C4-2B (cell line): ENCODE results near the gene ARHGAP26.

Source experiments
- ZFX ChIP-seq: fragments of 450-650 bp; IDR thresholded peaks from 2 replicates; pipeline ENCODE4 v1.6.1; 2017
- TF ChIP-seq, protein P1 (sequence below): fragments of 450-650 bp; conservative IDR thresholded peaks from 2 replicates; pipeline ENCODE4 v1.5.1; 2017; ENCODE audit warnings: mild to moderate bottlenecking

GRCh38 chr5:142754031-142754430 lies 16.1 kb upstream of the ARHGAP26 start:
- TF ChIP-seq, protein P1, sequence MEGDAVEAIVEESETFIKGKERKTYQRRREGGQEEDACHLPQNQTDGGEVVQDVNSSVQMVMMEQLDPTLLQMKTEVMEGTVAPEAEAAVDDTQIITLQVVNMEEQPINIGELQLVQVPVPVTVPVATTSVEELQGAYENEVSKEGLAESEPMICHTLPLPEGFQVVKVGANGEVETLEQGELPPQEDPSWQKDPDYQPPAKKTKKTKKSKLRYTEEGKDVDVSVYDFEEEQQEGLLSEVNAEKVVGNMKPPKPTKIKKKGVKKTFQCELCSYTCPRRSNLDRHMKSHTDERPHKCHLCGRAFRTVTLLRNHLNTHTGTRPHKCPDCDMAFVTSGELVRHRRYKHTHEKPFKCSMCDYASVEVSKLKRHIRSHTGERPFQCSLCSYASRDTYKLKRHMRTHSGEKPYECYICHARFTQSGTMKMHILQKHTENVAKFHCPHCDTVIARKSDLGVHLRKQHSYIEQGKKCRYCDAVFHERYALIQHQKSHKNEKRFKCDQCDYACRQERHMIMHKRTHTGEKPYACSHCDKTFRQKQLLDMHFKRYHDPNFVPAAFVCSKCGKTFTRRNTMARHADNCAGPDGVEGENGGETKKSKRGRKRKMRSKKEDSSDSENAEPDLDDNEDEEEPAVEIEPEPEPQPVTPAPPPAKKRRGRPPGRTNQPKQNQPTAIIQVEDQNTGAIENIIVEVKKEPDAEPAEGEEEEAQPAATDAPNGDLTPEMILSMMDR, result no peak
- TF ChIP-seq ZFX, result no peak
